ENCODE measurements around the gene POC1B.

DNA sequence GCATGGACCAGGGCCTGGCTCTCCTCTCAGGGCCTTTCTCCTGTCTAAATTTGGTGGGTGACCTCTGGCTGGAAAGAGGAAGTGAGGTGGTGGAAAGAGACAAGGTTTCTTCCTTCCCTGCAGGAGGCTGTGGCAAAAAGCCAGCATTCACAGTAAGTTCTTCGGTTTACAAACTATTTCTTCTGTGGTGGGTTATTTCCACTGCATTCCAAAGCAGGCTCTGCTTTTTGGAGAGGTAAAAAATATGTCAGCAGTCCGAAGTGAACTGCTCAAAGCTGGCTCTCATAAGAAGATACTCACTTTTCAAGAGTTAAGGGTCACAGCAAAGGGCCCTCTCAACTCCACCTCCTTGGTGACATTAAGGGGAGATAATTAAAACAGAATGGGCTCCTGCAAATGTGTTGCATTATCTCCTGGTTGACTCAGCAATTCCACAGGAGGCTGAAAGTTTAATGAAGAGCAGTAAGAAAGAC is 48.9 kb upstream of the POC1B start:
- TF ChIP-seq YY1 (IDR thresholded peaks at IDR 0.05; ENCODE audit: insufficient read depth, insufficient read length) = no peak
- no peak for TF ChIP-seq SUZ12 (IDR thresholded peaks at IDR 0.05; ENCODE audit: extremely low read depth, insufficient read depth, insufficient read length)
- no peak for TF ChIP-seq ZNF274 (IDR thresholded peaks at IDR 0.05; ENCODE audit: low read depth, low read length)

All from NT2/D1 (cell line).